ENCODE data around the gene FXYD6.
"Not testable (repeated sequence)": the region's sequence is repeated elsewhere in the genome, so short reads cannot be mapped to it uniquely, and the experiment has no call there.

FXYD6 gene

GRCh38 chr11:117868815-117869561, 7.5 kb downstream of the FXYD6 start:
- DNase-seq (ENCODE audit: low read depth in 1 of 2, low spot score in 1 of 2), result no peak
- H3K4me3 ChIP-seq (replicated peaks; ENCODE audit: insufficient read depth, low read length), result no peak overlapping the region
- peaks cover 14% of the 10 kb centered on the region for H3K27me3 ChIP-seq (ENCODE audit: insufficient read depth, poor library complexity, severe bottlenecking)
- TF ChIP-seq POLR2AphosphoS5 (IDR thresholded peaks at IDR 0.05; ENCODE audit: low read depth) (no peak), GABPA (IDR thresholded peaks at IDR 0.05; ENCODE audit: low read depth) (no peak), SPI1 (IDR thresholded peaks at IDR 0.05; ENCODE audit: borderline replicate concordance, low read depth) (no peak)
- TF ChIP-seq, protein P1, sequence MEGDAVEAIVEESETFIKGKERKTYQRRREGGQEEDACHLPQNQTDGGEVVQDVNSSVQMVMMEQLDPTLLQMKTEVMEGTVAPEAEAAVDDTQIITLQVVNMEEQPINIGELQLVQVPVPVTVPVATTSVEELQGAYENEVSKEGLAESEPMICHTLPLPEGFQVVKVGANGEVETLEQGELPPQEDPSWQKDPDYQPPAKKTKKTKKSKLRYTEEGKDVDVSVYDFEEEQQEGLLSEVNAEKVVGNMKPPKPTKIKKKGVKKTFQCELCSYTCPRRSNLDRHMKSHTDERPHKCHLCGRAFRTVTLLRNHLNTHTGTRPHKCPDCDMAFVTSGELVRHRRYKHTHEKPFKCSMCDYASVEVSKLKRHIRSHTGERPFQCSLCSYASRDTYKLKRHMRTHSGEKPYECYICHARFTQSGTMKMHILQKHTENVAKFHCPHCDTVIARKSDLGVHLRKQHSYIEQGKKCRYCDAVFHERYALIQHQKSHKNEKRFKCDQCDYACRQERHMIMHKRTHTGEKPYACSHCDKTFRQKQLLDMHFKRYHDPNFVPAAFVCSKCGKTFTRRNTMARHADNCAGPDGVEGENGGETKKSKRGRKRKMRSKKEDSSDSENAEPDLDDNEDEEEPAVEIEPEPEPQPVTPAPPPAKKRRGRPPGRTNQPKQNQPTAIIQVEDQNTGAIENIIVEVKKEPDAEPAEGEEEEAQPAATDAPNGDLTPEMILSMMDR (IDR thresholded peaks at IDR 0.05; ENCODE audit: insufficient read depth, low read length), result no peak
- TF ChIP-seq, protein P2, sequence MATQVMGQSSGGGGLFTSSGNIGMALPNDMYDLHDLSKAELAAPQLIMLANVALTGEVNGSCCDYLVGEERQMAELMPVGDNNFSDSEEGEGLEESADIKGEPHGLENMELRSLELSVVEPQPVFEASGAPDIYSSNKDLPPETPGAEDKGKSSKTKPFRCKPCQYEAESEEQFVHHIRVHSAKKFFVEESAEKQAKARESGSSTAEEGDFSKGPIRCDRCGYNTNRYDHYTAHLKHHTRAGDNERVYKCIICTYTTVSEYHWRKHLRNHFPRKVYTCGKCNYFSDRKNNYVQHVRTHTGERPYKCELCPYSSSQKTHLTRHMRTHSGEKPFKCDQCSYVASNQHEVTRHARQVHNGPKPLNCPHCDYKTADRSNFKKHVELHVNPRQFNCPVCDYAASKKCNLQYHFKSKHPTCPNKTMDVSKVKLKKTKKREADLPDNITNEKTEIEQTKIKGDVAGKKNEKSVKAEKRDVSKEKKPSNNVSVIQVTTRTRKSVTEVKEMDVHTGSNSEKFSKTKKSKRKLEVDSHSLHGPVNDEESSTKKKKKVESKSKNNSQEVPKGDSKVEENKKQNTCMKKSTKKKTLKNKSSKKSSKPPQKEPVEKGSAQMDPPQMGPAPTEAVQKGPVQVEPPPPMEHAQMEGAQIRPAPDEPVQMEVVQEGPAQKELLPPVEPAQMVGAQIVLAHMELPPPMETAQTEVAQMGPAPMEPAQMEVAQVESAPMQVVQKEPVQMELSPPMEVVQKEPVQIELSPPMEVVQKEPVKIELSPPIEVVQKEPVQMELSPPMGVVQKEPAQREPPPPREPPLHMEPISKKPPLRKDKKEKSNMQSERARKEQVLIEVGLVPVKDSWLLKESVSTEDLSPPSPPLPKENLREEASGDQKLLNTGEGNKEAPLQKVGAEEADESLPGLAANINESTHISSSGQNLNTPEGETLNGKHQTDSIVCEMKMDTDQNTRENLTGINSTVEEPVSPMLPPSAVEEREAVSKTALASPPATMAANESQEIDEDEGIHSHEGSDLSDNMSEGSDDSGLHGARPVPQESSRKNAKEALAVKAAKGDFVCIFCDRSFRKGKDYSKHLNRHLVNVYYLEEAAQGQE (IDR thresholded peaks at IDR 0.05; ENCODE audit: insufficient replicate concordance, low read depth), result no peak
- no peak overlapping the region for H3K27ac ChIP-seq (replicated peaks)

DNA sequence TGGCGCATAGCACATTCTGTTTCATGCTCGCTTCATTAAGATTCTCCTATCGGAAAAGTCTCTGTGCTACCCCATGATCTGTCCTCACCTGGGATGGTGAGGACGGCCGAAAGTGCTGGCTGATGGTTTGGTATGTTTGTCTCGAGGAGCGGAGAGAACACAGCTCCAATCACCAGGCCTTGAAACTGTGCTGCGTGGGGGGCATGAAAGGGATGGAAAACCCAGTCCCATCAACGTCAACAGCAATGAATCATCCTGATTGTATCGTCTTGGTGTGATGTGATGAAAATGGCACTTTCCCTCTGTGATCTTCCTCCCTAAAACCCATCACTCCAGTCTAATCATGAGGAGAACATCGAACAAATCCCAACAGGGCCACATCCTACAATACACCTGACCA, 8.4 kb downstream of the FXYD6 start:
- TF ChIP-seq GABPA (IDR thresholded peaks at IDR 0.05; ENCODE audit: low read depth), result no peak
- TF ChIP-seq SPI1 (IDR thresholded peaks at IDR 0.05; ENCODE audit: borderline replicate concordance, low read depth), result no peak
- TF ChIP-seq POLR2AphosphoS5 (IDR thresholded peaks at IDR 0.05; ENCODE audit: low read depth), result no peak
- no peak for DNase-seq (ENCODE audit: low read depth in 1 of 2, low spot score in 1 of 2)
- Histone ChIP-seq H3K4me3 (replicated peaks; ENCODE audit: insufficient read depth, low read length) (no peak overlapping the region), H3K27ac (replicated peaks) (no peak overlapping the region), H3K27me3 (ENCODE audit: insufficient read depth, poor library complexity, severe bottlenecking) (peaks cover 5% of the 10 kb centered on the region)

- DNase-seq (ENCODE audit: low read depth in 1 of 2, low spot score in 1 of 2), result no peak
These were observed 9.9 kb downstream of the FXYD6 start for GRCh38 chr11:117866526-117866925.

GRCh38 chr11:117865546-117865945, 10.9 kb downstream of the FXYD6 start:
- DNase-seq (ENCODE audit: low read depth in 1 of 2, low spot score in 1 of 2); H3K27ac ChIP-seq (replicated peaks); H3K27me3 ChIP-seq (ENCODE audit: insufficient read depth, poor library complexity, severe bottlenecking); H3K4me3 ChIP-seq (replicated peaks; ENCODE audit: insufficient read depth, low read length): not testable (repeated sequence)

More at GRCh38 chr11:117866526-117866925, 9.9 kb downstream of the FXYD6 start:
- no peak for TF ChIP-seq GABPA (IDR thresholded peaks at IDR 0.05; ENCODE audit: low read depth)
- Histone ChIP-seq H3K27ac (replicated peaks) (no peak overlapping the region), H3K4me3 (replicated peaks; ENCODE audit: insufficient read depth, low read length) (no peak overlapping the region), H3K27me3 (ENCODE audit: insufficient read depth, poor library complexity, severe bottlenecking) (no peaks in the 10 kb centered on the region)

- no peak for DNase-seq (ENCODE audit: low read depth in 1 of 2, low spot score in 1 of 2)
- Histone ChIP-seq H3K27ac (replicated peaks) (no peak overlapping the region), H3K4me3 (replicated peaks; ENCODE audit: insufficient read depth, low read length) (no peak overlapping the region), H3K27me3 (ENCODE audit: insufficient read depth, poor library complexity, severe bottlenecking) (no peaks in the 10 kb centered on the region)
- TF ChIP-seq, protein P2 (IDR thresholded peaks at IDR 0.05; ENCODE audit: insufficient replicate concordance, low read depth), result no peak
- TF ChIP-seq SPI1 (IDR thresholded peaks at IDR 0.05; ENCODE audit: borderline replicate concordance, low read depth) (no peak), GABPA (IDR thresholded peaks at IDR 0.05; ENCODE audit: low read depth) (no peak), POLR2AphosphoS5 (IDR thresholded peaks at IDR 0.05; ENCODE audit: low read depth) (no peak)
- TF ChIP-seq, protein P1 (IDR thresholded peaks at IDR 0.05; ENCODE audit: insufficient read depth, low read length), result no peak
These were observed 13.1 kb downstream of the FXYD6 start for GRCh38 chr11:117863383-117863782.
